ENCODE results near the gene NEDD4.
A peak's percentile ranks its signal among the peaks of the same experiment; 100 is the strongest.
"Not testable (repeated sequence)": the region's sequence is repeated elsewhere in the genome, so short reads cannot be mapped to it uniquely, and the experiment has no call there.

NEDD4 gene

GRCh38 chr15:56028430-56028829 is 35.0 kb upstream of the NEDD4 start:
- no peak for DNase-seq (ENCODE audit: low read depth)
- TF ChIP-seq, protein P1, sequence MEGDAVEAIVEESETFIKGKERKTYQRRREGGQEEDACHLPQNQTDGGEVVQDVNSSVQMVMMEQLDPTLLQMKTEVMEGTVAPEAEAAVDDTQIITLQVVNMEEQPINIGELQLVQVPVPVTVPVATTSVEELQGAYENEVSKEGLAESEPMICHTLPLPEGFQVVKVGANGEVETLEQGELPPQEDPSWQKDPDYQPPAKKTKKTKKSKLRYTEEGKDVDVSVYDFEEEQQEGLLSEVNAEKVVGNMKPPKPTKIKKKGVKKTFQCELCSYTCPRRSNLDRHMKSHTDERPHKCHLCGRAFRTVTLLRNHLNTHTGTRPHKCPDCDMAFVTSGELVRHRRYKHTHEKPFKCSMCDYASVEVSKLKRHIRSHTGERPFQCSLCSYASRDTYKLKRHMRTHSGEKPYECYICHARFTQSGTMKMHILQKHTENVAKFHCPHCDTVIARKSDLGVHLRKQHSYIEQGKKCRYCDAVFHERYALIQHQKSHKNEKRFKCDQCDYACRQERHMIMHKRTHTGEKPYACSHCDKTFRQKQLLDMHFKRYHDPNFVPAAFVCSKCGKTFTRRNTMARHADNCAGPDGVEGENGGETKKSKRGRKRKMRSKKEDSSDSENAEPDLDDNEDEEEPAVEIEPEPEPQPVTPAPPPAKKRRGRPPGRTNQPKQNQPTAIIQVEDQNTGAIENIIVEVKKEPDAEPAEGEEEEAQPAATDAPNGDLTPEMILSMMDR (IDR thresholded peaks at IDR 0.05; ENCODE audit: low read depth, low read length) = no peak
- TF ChIP-seq MAX (IDR thresholded peaks at IDR 0.05; ENCODE audit: low read depth, low read length) (no peak), MYC (IDR thresholded peaks at IDR 0.05; ENCODE audit: low read depth, low read length) (no peak), POLR2A (IDR thresholded peaks at IDR 0.05; ENCODE audit: extremely low read depth, insufficient read length) (no peak)
- H3K4me3 ChIP-seq (ENCODE audit: low read depth, low read length) = no peak overlapping the region

DNA sequence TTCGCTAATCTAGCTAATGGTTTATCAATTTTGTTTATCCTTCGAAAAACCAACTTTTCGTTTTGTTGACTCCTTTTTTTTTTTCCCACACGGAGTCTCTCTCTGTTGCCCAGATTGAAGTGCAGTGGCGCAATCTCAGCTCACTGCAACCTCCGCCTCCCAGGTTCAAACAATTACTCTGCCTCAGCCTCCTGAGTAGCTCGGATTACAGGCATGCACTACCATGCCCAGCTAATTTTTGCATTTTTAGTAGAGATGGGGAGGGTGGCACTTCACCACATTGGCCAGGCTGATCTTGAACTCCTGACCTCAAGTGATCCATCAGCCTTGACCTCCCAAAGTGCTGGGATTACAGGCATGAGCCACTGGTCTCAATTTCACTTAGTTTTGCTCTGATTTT is 29.7 kb upstream of the NEDD4 start:
- DNase-seq (ENCODE audit: low read depth); H3K4me3 ChIP-seq (ENCODE audit: low read depth, low read length): not testable (repeated sequence)

DNA sequence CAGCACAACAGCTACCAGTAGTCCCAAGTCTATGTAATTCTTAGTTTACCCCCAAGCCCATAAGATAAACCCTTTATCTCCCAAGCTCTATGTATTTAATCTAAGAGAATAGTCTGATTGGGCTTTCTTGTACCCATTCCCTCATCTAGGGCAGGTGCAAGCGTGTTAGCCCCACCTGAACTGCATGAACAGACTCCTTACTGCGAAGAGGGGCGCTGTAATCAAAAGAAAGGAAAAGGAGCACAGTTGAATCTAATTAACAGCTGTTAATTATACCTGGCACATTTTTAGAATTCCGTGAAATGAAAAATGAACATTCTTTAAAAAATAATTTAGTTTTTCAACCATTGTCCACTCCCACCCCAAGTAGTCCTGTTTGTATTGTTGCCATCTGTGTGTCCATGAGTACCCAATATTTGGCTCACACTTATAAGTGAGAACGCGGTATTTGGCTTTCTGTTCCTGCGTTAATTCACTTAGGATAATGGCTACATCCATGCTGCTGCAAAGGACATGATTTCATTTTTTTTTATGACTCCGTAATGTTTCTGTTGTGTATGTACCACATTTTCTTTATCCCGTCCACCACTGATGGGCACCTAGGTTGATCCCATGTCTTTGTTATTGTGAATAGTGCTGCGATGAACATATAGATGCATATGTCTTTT is 26.5 kb upstream of the NEDD4 start:
- no peak for DNase-seq (ENCODE audit: low read depth)
- TF ChIP-seq, protein P1 (IDR thresholded peaks at IDR 0.05; ENCODE audit: low read depth, low read length) = no peak
- TF ChIP-seq POLR2A (IDR thresholded peaks at IDR 0.05; ENCODE audit: extremely low read depth, insufficient read length) = no peak
- no peak for TF ChIP-seq MAX (IDR thresholded peaks at IDR 0.05; ENCODE audit: low read depth, low read length)
- TF ChIP-seq MYC (IDR thresholded peaks at IDR 0.05; ENCODE audit: low read depth, low read length) = no peak
- no peak overlapping the region for H3K4me3 ChIP-seq (ENCODE audit: low read depth, low read length)

- no peak for DNase-seq (ENCODE audit: low read depth)
- H3K4me3 ChIP-seq (ENCODE audit: low read depth, low read length) = no peak overlapping the region
- no peak for TF ChIP-seq MYC (IDR thresholded peaks at IDR 0.05; ENCODE audit: low read depth, low read length)
- TF ChIP-seq, protein P1 (IDR thresholded peaks at IDR 0.05; ENCODE audit: low read depth, low read length) = no peak
- TF ChIP-seq POLR2A (IDR thresholded peaks at IDR 0.05; ENCODE audit: extremely low read depth, insufficient read length) = no peak
- no peak for TF ChIP-seq MAX (IDR thresholded peaks at IDR 0.05; ENCODE audit: low read depth, low read length)
Observed at GRCh38 chr15:56019060-56019793, 25.8 kb upstream of the NEDD4 start.

- no peak for DNase-seq (ENCODE audit: low read depth)
- TF ChIP-seq, protein P1 (IDR thresholded peaks at IDR 0.05; ENCODE audit: low read depth, low read length) = peak; percentile 1
- no peak for TF ChIP-seq MAX (IDR thresholded peaks at IDR 0.05; ENCODE audit: low read depth, low read length)
- no peak for TF ChIP-seq MYC (IDR thresholded peaks at IDR 0.05; ENCODE audit: low read depth, low read length)
- H3K4me3 ChIP-seq (ENCODE audit: low read depth, low read length) = no peak overlapping the region
Observed at GRCh38 chr15:56017920-56018319, 24.5 kb upstream of the NEDD4 start.

DNA sequence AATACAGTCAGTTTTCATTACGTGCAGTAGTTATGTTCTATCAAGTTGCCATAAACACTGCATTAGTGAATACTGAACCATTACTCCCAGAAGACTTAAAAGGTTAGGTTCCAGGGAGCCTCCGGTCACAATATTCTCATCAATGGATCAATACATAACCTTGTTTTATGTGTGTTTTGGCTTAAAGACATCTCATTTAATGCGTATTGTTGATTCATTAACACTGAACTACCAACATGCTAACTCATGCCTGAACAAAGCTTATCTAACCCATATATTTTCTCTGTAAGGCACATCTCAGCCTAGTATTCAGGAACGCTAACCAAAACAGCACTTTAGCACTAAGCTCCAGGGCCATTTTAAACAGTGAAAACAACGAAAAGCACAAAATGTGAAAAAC is 24.1 kb upstream of the NEDD4 start:
- H3K4me3 ChIP-seq (ENCODE audit: low read depth, low read length) = no peak overlapping the region
- no peak for TF ChIP-seq MAX (IDR thresholded peaks at IDR 0.05; ENCODE audit: low read depth, low read length)
- no peak for TF ChIP-seq POLR2A (IDR thresholded peaks at IDR 0.05; ENCODE audit: extremely low read depth, insufficient read length)
- no peak for TF ChIP-seq MYC (IDR thresholded peaks at IDR 0.05; ENCODE audit: low read depth, low read length)
- TF ChIP-seq, protein P1 (IDR thresholded peaks at IDR 0.05; ENCODE audit: low read depth, low read length) = no peak
- DNase-seq (ENCODE audit: low read depth) = no peak

Data from NB4 (cell line).